A549 treated with DMSO at 1 μM for 4 hours (cell line): ENCODE data around the gene DHX32. TPM values are rescaled to one million over a fixed set of nuclear protein-coding genes. Genes with fewer than 3 reads are reported as not detected.

Source experiments
- total RNA-seq: library from RNA; stranded (reverse); fragments of 200-300 nt; extraction: Qiagen RNA extraction; gene quantifications from 5 replicates; pipeline ENCODE4 v1.2.3, GENCODE V29; 2022; ENCODE audit warnings: low read depth

DHX32 gene, protein sequence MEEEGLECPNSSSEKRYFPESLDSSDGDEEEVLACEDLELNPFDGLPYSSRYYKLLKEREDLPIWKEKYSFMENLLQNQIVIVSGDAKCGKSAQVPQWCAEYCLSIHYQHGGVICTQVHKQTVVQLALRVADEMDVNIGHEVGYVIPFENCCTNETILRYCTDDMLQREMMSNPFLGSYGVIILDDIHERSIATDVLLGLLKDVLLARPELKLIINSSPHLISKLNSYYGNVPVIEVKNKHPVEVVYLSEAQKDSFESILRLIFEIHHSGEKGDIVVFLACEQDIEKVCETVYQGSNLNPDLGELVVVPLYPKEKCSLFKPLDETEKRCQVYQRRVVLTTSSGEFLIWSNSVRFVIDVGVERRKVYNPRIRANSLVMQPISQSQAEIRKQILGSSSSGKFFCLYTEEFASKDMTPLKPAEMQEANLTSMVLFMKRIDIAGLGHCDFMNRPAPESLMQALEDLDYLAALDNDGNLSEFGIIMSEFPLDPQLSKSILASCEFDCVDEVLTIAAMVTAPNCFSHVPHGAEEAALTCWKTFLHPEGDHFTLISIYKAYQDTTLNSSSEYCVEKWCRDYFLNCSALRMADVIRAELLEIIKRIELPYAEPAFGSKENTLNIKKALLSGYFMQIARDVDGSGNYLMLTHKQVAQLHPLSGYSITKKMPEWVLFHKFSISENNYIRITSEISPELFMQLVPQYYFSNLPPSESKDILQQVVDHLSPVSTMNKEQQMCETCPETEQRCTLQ
- total RNA-seq, result 39.7 to 51.2 TPM (median 49.9 TPM) in 5 replicates

DNA sequence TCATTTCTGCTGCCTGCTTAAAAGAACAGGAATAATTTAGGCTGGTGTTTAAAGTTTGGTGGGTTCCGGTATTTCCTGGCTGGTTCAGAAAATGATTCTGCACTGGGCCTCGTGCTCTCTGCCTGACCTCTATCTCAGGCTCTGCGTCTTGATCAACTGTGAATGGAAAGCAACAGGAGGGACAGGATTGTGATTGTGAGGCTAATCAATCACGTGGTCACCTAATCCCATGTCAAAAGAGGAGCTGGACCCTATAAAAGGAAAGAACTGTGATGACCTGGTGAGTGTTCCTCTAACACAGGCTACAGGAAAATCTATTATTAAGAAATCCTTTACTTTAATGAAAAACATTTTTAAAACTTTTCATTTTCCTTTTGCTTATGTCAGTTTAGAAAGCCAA lies at the start of gene DHX32:
DHX32 (minus strand) TSS at position 101 of the 400 bp plus-strand sequence. CDS start 468 bp downstream, outside the sequence.

DNA sequence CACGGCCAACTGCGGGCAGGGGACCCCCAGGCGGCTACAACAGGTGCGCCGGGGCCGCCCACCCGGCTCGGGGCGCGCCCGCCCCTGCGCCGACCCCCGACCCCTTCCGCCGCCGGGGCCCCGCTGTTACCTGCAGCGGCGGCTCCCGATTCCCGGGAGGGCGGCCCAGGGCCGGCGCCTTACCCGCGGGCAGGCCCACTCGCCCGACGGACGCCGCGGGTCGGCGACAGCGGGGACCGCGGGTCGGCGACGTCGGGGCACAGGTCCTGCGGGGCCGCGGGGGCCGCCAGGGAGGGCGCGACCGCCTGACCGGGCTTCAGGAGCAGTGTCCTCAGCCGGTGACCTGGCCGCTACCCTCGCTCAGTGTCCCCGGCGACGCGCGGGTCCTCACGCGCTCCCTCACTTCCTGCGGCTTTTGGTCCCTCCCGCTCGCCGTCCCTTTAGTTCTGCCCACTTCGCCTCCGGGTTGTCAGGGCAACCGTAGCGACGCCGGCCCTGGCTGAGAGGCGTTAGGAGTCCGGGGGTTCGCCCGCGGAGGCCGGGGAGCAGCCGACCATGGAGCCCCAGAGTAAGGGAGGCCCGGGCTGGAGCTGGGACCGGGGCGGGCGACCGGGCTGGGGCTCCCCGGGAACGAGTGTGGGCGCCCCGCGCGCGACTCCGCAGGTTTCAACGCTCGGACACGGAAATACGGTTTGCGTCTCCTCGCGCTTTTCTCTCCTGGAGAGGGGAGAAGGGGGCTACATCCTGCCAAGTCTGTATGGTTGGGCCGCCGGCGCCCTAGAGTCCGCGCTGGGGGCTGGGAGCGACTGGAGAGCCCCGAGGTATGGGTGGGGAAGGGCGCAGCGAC lies 15.2 kb upstream of the DHX32 start, which contains the start of gene FANK1:
FANK1 (plus strand) TSS at position 477 of the 847 bp plus-strand sequence; CDS start at position 556, 79 bp downstream.

DNA sequence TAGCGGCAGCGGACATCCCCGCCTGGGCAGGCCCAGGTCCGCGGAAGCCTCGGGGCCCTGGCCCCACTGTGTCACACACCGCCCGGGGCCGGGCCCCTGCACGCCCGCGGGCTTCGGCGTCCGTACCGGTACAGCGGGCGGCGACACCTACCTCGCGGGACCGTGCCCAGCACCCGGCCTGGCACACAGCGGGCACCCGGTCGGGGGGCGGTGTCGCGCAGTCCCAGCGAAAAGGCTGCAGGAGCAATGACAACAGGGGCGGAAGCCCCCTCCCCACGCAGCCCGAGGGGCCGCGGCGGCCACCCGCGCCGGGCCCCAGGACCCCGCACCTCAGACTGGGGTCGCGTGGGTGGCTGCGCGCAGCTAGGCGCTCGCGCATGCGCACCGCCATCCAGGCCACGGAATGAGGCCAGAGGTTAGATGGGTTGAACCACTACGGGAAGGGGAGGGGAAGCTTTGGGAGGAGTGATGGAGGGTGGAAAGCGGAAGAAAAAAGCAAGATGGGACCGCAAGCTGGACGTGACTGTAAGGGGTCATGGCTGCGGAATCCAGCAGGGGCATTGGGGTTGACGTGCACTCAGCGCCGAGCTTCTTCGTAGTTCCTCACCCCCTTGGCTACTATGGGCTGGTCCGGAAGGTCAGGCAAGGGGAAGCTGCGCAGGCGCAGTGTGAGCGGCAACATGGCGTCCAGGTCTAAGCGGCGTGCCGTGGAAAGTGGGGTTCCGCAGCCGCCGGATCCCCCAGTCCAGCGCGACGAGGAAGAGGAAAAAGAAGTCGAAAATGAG lies 58.0 kb downstream of the DHX32 start, which contains the start of the genes BCCIP and UROS:
BCCIP (plus strand) TSS at position 669 of the 785 bp plus-strand sequence; CDS start at position 681, 12 bp downstream.
UROS (minus strand) TSS at position 381 of the 785 bp plus-strand sequence. CDS start 6,759 bp downstream, outside the sequence.

Other genes starting within 250 kb of the DHX32 start
- not detected in 5 replicates for gene TEX36, start 198.1 kb downstream of the DHX32 start, total RNA-seq
- gene EDRF1, start 161.6 kb downstream of the DHX32 start, total RNA-seq, result 14.3 to 20.3 TPM (median 19.8 TPM) in 5 replicates
- gene MMP21, start 105.5 kb downstream of the DHX32 start, total RNA-seq, result 0.03 TPM in 1 of 5 replicates, not detected in the others
- 60.4 to 67.0 TPM (median 61.7 TPM) in 5 replicates for gene UROS, start 58.0 kb downstream of the DHX32 start, total RNA-seq
- gene BCCIP, start 57.7 kb downstream of the DHX32 start, total RNA-seq, result 120 to 145 TPM (median 128 TPM) in 5 replicates
- gene FANK1, start 15.3 kb upstream of the DHX32 start, total RNA-seq, result 2.9 to 5.7 TPM (median 4.2 TPM) in 5 replicates